ENCODE measurements around the gene CYP2F1. TPM values are rescaled to one million over a fixed set of nuclear protein-coding genes. Genes with fewer than 3 reads are reported as not detected.

Gene CYP2F1
- total and polyA plus RNA-seq, 10 of the 15 experiments (the other 5 are each of a cell fraction or from before 2014, with no cell fraction given), result not detected

DNA sequence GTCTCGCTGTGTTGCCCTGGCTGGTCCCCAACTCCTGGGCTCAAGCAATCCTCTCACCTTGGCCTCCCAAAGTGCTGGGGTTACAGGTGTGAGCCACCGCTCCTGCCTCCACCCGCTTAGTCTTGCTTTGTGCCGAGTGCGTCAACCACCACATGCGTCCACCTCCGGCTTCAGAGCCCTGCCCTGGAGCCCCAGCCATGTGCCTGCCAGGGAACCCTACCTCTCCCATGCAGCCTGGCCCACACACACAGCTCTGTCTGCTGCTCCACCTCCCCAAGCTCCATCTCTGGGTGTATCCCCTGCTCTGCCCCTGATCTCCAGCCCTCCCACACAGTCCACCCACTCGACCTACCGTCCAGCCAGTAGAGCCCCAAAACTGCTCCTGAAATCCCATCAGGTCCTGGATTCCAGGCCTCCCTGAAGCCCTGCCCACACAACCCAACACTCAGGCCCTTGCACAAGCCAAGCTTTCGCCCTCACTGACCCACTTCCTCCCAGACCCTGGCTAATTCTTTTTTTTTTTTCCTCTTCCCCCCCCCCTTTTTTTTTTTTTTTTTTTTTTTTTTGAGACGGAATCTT, 9.6 kb downstream of the CYP2F1 start:
- H3K4me3 ChIP-seq, result no peak overlapping the region
- no peaks in the 10 kb centered on the region for H3K27me3 ChIP-seq (replicated peaks in 1 of 2; ENCODE audit: control insufficient read depth in 2 of 2, insufficient read depth in 2 of 2, low read length in 1 of 2)
- TF ChIP-seq, protein P1, sequence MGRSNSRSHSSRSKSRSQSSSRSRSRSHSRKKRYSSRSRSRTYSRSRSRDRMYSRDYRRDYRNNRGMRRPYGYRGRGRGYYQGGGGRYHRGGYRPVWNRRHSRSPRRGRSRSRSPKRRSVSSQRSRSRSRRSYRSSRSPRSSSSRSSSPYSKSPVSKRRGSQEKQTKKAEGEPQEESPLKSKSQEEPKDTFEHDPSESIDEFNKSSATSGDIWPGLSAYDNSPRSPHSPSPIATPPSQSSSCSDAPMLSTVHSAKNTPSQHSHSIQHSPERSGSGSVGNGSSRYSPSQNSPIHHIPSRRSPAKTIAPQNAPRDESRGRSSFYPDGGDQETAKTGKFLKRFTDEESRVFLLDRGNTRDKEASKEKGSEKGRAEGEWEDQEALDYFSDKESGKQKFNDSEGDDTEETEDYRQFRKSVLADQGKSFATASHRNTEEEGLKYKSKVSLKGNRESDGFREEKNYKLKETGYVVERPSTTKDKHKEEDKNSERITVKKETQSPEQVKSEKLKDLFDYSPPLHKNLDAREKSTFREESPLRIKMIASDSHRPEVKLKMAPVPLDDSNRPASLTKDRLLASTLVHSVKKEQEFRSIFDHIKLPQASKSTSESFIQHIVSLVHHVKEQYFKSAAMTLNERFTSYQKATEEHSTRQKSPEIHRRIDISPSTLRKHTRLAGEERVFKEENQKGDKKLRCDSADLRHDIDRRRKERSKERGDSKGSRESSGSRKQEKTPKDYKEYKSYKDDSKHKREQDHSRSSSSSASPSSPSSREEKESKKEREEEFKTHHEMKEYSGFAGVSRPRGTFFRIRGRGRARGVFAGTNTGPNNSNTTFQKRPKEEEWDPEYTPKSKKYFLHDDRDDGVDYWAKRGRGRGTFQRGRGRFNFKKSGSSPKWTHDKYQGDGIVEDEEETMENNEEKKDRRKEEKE (IDR thresholded peaks at IDR 0.05), result no peak
- TF ChIP-seq POLR2AphosphoS2 (IDR thresholded peaks at IDR 0.05; ENCODE audit: low read depth, low read length) (no peak), CEBPB (IDR thresholded peaks at IDR 0.05; ENCODE audit: borderline replicate concordance in 1 of 2, low read depth in 2 of 2, low read length in 2 of 2) (no peak), RBBP5 (conservative IDR thresholded peaks at IDR 0.05) (no peak), FOXM1 (IDR thresholded peaks at IDR 0.05; ENCODE audit: low read depth, low read length) (no peak), STAT3 (IDR thresholded peaks at IDR 0.05; ENCODE audit: low read depth, low read length) (no peak), POLR2AphosphoS5 (IDR thresholded peaks at IDR 0.05; ENCODE audit: low read length) (no peak), CBX5 (IDR thresholded peaks at IDR 0.05; ENCODE audit: low read depth) (no peak), SMAD1 (IDR thresholded peaks at IDR 0.05; ENCODE audit: low read depth, partially characterized antibody) (no peak)
- TF ChIP-seq, protein P2, sequence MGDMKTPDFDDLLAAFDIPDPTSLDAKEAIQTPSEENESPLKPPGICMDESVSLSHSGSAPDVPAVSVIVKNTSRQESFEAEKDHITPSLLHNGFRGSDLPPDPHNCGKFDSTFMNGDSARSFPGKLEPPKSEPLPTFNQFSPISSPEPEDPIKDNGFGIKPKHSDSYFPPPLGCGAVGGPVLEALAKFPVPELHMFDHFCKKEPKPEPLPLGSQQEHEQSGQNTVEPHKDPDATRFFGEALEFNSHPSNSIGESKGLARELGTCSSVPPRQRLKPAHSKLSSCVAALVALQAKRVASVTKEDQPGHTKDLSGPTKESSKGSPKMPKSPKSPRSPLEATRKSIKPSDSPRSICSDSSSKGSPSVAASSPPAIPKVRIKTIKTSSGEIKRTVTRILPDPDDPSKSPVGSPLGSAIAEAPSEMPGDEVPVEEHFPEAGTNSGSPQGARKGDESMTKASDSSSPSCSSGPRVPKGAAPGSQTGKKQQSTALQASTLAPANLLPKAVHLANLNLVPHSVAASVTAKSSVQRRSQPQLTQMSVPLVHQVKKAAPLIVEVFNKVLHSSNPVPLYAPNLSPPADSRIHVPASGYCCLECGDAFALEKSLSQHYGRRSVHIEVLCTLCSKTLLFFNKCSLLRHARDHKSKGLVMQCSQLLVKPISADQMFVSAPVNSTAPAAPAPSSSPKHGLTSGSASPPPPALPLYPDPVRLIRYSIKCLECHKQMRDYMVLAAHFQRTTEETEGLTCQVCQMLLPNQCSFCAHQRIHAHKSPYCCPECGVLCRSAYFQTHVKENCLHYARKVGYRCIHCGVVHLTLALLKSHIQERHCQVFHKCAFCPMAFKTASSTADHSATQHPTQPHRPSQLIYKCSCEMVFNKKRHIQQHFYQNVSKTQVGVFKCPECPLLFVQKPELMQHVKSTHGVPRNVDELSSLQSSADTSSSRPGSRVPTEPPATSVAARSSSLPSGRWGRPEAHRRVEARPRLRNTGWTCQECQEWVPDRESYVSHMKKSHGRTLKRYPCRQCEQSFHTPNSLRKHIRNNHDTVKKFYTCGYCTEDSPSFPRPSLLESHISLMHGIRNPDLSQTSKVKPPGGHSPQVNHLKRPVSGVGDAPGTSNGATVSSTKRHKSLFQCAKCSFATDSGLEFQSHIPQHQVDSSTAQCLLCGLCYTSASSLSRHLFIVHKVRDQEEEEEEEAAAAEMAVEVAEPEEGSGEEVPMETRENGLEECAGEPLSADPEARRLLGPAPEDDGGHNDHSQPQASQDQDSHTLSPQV (IDR thresholded peaks at IDR 0.05), result no peak
- TF ChIP-seq, protein P3, sequence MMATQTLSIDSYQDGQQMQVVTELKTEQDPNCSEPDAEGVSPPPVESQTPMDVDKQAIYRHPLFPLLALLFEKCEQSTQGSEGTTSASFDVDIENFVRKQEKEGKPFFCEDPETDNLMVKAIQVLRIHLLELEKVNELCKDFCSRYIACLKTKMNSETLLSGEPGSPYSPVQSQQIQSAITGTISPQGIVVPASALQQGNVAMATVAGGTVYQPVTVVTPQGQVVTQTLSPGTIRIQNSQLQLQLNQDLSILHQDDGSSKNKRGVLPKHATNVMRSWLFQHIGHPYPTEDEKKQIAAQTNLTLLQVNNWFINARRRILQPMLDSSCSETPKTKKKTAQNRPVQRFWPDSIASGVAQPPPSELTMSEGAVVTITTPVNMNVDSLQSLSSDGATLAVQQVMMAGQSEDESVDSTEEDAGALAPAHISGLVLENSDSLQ (IDR thresholded peaks at IDR 0.05), result no peak
- H3K4me2 ChIP-seq (ENCODE audit: control insufficient read depth, insufficient read depth), result no peak overlapping the region
- intact Hi-C loops (cut with micrococcal nuclease; ENCODE audit: unreplicated experiment) (no loop called here), in situ Hi-C loops (cut with MboI) (no loop called here)
- BruUV-seq (replicated peaks), result no TSS peak
- H3K79me2 ChIP-seq (ENCODE audit: control insufficient read depth, insufficient read depth, low read length), result no peaks in the 10 kb centered on the region
- WGBS (ENCODE audit: insufficient coverage, insufficient replicate concordance, low lambda C conversion rate, missing lambda C conversion rate), result 62% methylated on average over 10 of the region's 11 CpGs
- H4K20me1 ChIP-seq (ENCODE audit: control insufficient read depth, insufficient read depth), result no peaks in the 10 kb centered on the region
- H2AFZ ChIP-seq (ENCODE audit: control insufficient read depth, low read depth, low read length), result no peak overlapping the region
- H3K27ac ChIP-seq (ENCODE audit: control insufficient read depth, insufficient read depth), result no peak overlapping the region
- ATAC-seq, result no peak
- H3K4me1 ChIP-seq (ENCODE audit: control insufficient read depth, insufficient read depth, low read length), result no peaks in the 10 kb centered on the region
- H3K9me3 ChIP-seq (replicated peaks; ENCODE audit: control insufficient read depth, insufficient read depth, low read length), result no peaks in the 10 kb centered on the region
- no peak for DNase-seq (ENCODE audit: low read depth, low spot score)
- no peak for FAIRE-seq
- H3K9ac ChIP-seq (ENCODE audit: control insufficient read depth, insufficient read depth, low read length), result no peak overlapping the region
- ChIA-PET SMC1A (ENCODE audit: uncharacterized antibody, unreplicated experiment) (interaction anchor here (0.7 kb wide), 1 partner anchor 139 kb away, joined by 3 read pairs; no protein-coding TSS in a partner anchor), RAD21 (ENCODE audit: unreplicated experiment) (interaction anchor here (0.7 kb wide), 1 partner anchor 20 kb away, joined by 3 read pairs; no protein-coding TSS in a partner anchor), POLR2A (no interaction called here), CTCF (interaction anchor here (0.6 to 1.2 kb wide), 3 partner anchors 10 to 149 kb away, joined by 3 to 4 read pairs (median 3); partner anchors contain the start of gene CYP2F1)
- no peaks in the 10 kb centered on the region for H3K36me3 ChIP-seq (ENCODE audit: control insufficient read depth in 2 of 2, insufficient read depth in 2 of 2, low read length in 1 of 2)
